Frontal cortex (tissue), 4 donors: ENCODE results near the gene CIDEA. TPM values are rescaled to one million over a fixed set of nuclear protein-coding genes. Genes with fewer than 3 reads are reported as not detected.

ENCODE experiments used
- DNase-seq, 2 donors: peaks; one replicate each; pipeline ENCODE4 v3.0.0; 2012; ENCODE audit warnings: low spot score in 2 of 2
- FAIRE-seq: peaks from 2 replicates; lab custom pipeline; 2012; peaks lifted over from hg19 to GRCh38; lab: Jason Lieb, UNC
- small RNA-seq: library from RNA; depleted of rRNA; stranded (forward); fragments of <200 nt; gene quantifications from one replicate; pipeline ENCODE3, GENCODE V24; 2014
- total RNA-seq: library from RNA; depleted of rRNA; stranded (reverse); fragments of >200 nt; gene quantifications from one replicate; pipeline ENCODE4 v1.2.3, GENCODE V29; 2014
- donor health status: control.
- donor health status: control.
- donor health status: control.

The CIDEA gene
- total RNA-seq, 1 donor from 2014 or later, result 1.6 TPM

GRCh38 chr18:12312976-12313375 lies 58.8 kb downstream of the CIDEA start:
- no peak for FAIRE-seq

DNA sequence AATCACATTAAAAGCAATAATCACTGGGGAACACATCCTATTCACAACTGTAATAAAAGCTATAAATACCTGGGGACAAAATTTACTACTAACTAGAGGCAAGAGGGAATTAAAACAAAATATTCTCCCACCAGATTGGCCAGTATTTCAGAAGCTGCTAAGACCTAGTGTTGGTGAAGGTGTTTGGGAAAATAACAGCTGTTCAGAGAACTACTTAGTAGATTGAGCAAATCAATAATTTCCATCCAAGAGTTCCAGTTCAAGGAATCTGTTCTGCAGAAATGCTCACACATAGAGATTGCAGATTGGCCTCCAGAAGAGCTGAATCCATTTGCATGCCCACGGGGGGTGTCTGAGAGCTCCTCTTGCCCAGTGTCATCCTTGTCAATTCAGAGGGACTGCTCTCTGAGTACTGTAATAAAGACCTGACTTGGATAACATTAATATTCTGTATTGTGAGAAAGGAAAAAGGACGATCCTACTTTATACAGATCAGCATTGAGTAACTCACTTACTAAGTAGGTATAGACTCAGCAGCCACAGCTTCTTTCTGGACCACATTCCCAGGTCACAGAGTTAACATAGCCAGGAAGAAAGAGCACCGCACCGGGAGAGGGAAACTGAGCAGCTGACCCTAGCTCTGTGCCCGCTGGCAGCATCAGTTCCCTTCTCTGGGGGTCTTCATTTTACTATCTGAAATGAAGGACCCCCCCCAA lies 59.5 kb downstream of the CIDEA start:
- FAIRE-seq (no peak), DNase-seq (no peak)

More at GRCh38 chr18:12312976-12313375, 58.8 kb downstream of the CIDEA start:
- DNase-seq, result no peak

- FAIRE-seq (no peak), DNase-seq (no peak)
These were observed 60.6 kb downstream of the CIDEA start for GRCh38 chr18:12314591-12315305.

DNA sequence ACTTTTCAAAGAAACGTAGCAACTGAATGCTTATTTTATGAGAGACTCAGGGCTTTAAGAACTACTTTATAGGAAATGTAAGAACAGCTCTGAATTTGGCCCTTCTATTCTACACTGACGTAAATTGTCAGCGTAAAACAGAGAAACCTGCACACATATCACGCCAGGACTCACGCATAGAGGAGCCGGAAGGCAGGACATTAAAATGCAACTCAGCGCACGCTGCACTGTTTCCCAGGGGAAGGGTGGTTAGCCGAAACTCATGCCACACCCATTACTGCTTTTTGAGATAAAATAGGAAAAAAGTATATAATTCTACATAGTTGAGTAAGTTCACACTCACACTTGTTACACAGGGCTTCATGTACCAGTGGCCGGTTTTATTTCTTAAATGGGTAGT lies 61.3 kb downstream of the CIDEA start:
- no peak for DNase-seq

DNA sequence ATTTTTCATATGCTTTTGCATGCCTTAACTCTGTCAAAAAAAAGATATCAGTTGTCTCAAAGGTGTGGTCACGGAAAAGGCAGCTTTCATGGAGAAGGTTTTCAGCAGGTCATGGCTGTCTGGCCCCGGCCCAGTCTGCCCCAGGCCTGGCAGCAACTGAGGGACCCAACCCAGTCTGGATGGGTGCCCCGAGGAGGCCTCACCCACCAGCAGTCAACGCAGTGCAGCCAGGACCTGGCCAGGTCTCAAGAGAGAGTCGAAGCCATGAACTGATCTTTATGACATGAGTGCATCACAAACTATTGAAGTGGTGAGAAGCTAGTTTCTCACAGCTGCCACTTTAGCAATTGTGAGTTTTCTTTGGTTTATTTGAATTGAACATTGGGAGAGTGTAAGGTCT lies 61.8 kb downstream of the CIDEA start:
- FAIRE-seq, result no peak
- no peak for DNase-seq

More for the DNA sequence above, 61.3 kb downstream of the CIDEA start:
- FAIRE-seq, result no peak

GRCh38 chr18:12317664-12318333 lies 63.6 kb downstream of the CIDEA start:
- FAIRE-seq (no peak), DNase-seq (no peak)

GRCh38 chr18:12318334-12318697 lies 64.2 kb downstream of the CIDEA start:
- FAIRE-seq (no peak), DNase-seq (no peak)

GRCh38 chr18:12318857-12319256 lies 64.7 kb downstream of the CIDEA start:
- DNase-seq, result no peak
- FAIRE-seq, result no peak

DNA sequence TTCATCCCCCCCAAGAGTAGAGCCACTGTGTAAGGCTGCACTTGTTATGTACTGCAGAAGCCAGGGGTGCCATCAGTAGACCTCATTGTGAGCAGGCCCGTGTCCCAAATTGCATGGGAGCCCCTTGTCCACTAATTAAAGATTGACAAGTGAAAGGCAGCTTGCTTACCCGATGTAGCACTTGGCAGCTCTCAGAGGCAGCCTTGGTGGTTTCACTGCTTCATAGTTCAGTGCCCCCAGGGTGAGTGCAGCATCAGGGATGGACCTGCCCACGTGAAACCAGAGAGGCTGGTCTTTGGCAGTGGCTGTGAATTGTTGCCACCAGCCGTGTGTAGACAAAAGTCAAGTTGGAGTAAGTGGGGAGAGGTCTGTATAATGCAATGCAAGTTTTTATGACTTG lies 67.2 kb downstream of the CIDEA start:
- no peak for DNase-seq
- FAIRE-seq, result no peak

- FAIRE-seq, result no peak
- no peak for DNase-seq
These were observed 71.0 kb downstream of the CIDEA start for GRCh38 chr18:12324991-12325725.

- FAIRE-seq (no peak), DNase-seq (no peak)
These were observed 71.6 kb downstream of the CIDEA start for GRCh38 chr18:12325726-12326245.

DNA sequence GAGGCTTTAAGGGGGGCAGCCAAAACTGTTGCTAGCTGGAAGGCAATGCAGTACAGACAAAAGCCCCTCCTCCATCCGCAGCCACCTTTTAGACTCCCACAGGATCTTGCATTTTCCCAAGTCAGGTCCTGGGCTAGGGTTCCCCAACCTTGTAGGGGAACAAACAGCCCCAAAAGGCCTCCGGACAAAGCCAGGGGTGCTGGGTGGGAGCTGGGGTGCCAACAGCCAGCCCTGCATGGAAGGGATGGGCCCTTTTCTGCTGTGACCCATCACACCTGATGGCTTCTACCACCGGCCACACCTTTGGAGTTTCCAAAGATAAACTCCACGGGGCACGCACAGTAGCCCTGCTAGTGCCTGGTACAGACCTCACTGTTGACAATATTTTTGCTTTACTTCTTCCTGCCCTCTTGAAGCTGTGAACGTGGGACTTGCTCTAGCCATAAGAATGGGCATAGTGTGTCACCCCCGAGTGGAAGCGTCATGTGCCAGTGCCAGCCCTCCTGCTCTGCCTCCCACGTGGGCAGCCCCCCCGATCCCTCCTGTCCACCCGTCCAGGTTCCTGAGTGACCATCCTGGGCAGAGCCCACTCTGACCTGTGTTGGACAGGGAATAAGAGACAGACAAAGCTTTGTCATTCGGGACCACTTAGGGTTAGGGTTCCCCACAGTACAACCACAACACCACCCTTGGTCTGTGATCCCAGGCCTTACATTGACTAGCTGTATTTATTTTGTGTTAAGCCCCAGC lies 72.7 kb downstream of the CIDEA start:
- no peak for DNase-seq
- FAIRE-seq, result no peak

Small RNAs within 50 kb of the gene (small RNA-seq; reads per million reads assigned to genes)
- gene RNU6-170P, result not detected

Other genes starting within 250 kb of the CIDEA start
- gene ANKRD62, start 160.5 kb upstream of the CIDEA start, total RNA-seq, result not detected
- gene TUBB6, start 53.9 kb downstream of the CIDEA start, total RNA-seq, result 33.0 TPM
- gene AFG3L2, start 122.9 kb downstream of the CIDEA start, total RNA-seq, result 33.8 TPM
- 3.3 TPM for gene PRELID3A, start 153.6 kb downstream of the CIDEA start, total RNA-seq